Skeletal muscle satellite cell (primary cell): ENCODE measurements around the gene COL16A1.

ENCODE experiments used
- H3K27me3 ChIP-seq: 2 replicates; pipeline ENCODE4 v1.7.0; 2013; ENCODE audit warnings: low read length; ENCODE audit not compliant: control insufficient read depth, insufficient read depth
- H3K36me3 ChIP-seq: 2 replicates; pipeline ENCODE4 v1.7.0; 2013; ENCODE audit warnings: mild to moderate bottlenecking, control low read depth, low read length; ENCODE audit not compliant: insufficient read depth
- H3K4me1 ChIP-seq: 2 replicates; pipeline ENCODE4 v1.7.0; 2013; ENCODE audit warnings: low read length; ENCODE audit not compliant: control insufficient read depth, insufficient read depth
- H3K4me2 ChIP-seq: 2 replicates; pipeline ENCODE4 v1.7.0; 2013; ENCODE audit warnings: mild to moderate bottlenecking, low read length
- H3K4me3 ChIP-seq: 2 replicates; pipeline ENCODE4 v1.7.0; 2013; ENCODE audit warnings: low read length
- H3K9ac ChIP-seq: 2 replicates; pipeline ENCODE4 v1.7.0; 2013; ENCODE audit warnings: mild to moderate bottlenecking, low read depth, low read length, moderate library complexity
- H3K9me3 ChIP-seq: replicated peaks from 2 replicates; pipeline ENCODE4 v1.7.0; 2013; ENCODE audit warnings: mild to moderate bottlenecking, control low read depth, low read length

Gene COL16A1

GRCh38 chr1:31677949-31678348 lies 25.9 kb downstream of the COL16A1 start:
- H3K4me2 ChIP-seq, result no peak overlapping the region
- H3K4me3 ChIP-seq, result no peak overlapping the region
- no peaks in the 10 kb centered on the region for H3K9me3 ChIP-seq
- no peak overlapping the region for H3K9ac ChIP-seq
- H3K27me3 ChIP-seq, result no peaks in the 10 kb centered on the region
- H3K36me3 ChIP-seq, result peaks cover 41% of the 10 kb centered on the region
- no peaks in the 10 kb centered on the region for H3K4me1 ChIP-seq

DNA sequence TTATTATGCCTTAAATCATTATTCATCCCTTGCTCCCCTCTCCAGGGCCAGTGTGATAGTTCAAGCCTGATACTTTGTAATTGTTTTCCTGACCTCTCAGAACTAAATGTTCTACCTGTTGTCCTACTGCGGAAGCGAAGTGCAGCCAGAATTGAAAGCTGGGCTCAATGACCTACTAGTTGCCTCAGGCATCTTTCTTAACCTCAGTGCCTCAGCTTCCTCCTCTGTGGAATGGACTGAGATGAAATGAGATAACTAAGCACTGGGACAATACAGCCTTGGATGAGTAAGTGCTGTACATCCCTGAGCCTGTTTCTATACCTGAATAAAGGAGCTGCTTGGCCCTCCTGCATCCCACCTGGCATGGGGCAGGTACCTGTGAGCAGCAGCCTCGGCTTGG lies 26.4 kb downstream of the COL16A1 start:
- Histone ChIP-seq H3K4me3 (no peak overlapping the region), H3K27me3 (no peaks in the 10 kb centered on the region), H3K9ac (no peak overlapping the region), H3K36me3 (peaks cover 37% of the 10 kb centered on the region), H3K4me1 (no peaks in the 10 kb centered on the region), H3K4me2 (no peak overlapping the region), H3K9me3 (no peaks in the 10 kb centered on the region)

GRCh38 chr1:31675756-31676155 lies 28.1 kb downstream of the COL16A1 start:
- no peak overlapping the region for H3K4me2 ChIP-seq
- no peak overlapping the region for H3K4me3 ChIP-seq
- H3K27me3 ChIP-seq, result no peaks in the 10 kb centered on the region
- H3K9ac ChIP-seq, result no peak overlapping the region
- no peaks in the 10 kb centered on the region for H3K9me3 ChIP-seq
- peaks cover 22% of the 10 kb centered on the region for H3K36me3 ChIP-seq
- H3K4me1 ChIP-seq, result no peaks in the 10 kb centered on the region

DNA sequence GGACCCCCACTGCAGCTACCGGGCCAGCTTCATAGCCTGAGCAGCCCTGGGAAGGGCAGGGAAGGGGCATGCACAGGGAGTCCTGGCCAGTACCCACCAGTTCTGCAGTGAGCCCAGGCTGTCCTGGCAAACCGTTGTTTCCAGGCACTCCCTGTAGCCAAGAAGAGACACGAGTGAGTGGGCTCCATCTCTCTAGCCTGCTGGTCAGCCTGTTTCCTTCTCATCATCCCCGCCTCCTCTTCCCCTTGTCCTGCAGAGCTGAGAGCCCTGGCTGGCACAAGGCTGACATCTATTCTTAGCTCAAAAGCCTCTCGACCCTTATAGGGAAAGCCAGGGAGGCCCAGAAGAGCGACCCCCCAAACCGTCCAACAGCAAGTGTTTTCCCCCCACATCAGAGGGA lies 28.7 kb downstream of the COL16A1 start:
- Histone ChIP-seq H3K4me1 (peaks cover 4% of the 10 kb centered on the region), H3K4me2 (no peak overlapping the region), H3K36me3 (peaks cover 17% of the 10 kb centered on the region), H3K9ac (no peak overlapping the region), H3K27me3 (no peaks in the 10 kb centered on the region), H3K4me3 (no peak overlapping the region), H3K9me3 (no peaks in the 10 kb centered on the region)

DNA sequence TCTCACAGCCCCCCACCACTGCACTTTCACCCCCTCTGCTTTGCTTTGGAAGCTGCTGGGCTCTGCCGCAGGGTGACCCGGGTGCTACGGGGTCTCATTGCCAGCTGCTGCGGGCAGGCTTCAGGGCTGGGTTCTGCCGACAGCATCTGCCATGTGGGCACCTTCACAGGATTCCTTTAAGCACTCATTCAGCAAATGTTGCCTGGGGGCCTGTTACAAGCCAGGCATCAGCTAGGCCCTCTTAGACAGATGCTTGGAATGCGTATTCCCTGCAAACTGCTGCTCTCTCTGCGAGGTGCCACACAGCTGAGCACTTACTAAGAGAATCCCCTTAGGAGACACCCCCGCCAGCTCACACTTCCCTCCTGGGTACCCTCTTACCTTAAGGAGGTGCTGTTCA lies 29.2 kb downstream of the COL16A1 start:
- H3K4me3 ChIP-seq, result no peak overlapping the region
- H3K36me3 ChIP-seq, result peaks cover 12% of the 10 kb centered on the region
- peaks cover 10% of the 10 kb centered on the region for H3K4me1 ChIP-seq
- H3K27me3 ChIP-seq, result no peaks in the 10 kb centered on the region
- H3K9me3 ChIP-seq, result no peaks in the 10 kb centered on the region
- H3K9ac ChIP-seq, result no peak overlapping the region
- H3K4me2 ChIP-seq, result no peak overlapping the region

DNA sequence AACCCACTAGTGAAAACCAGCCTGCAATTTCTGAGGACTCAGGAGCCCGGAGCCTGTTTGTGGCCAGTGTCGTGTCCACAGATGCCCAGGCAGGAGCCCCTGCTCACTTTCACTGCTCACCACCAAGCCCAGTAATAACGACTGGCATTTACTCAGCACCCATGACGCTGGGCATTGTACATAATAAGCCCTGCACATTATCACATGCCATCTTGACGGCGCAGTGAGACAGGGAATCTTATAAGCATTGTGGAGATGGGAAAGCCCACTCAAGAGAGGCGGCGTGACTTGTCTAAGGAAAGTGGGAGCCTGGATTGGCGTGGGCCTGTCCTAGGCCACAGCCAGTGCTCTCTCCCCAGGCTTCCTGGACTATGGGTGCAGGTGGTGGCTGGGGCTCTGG lies 30.4 kb downstream of the COL16A1 start:
- no peak overlapping the region for H3K4me2 ChIP-seq
- H3K4me3 ChIP-seq, result no peak overlapping the region
- H3K4me1 ChIP-seq, result peaks cover 16% of the 10 kb centered on the region
- H3K36me3 ChIP-seq, result peaks cover 5% of the 10 kb centered on the region
- no peaks in the 10 kb centered on the region for H3K27me3 ChIP-seq
- no peaks in the 10 kb centered on the region for H3K9me3 ChIP-seq
- no peak overlapping the region for H3K9ac ChIP-seq

GRCh38 chr1:31672986-31673385 lies 30.8 kb downstream of the COL16A1 start:
- Histone ChIP-seq H3K4me2 (no peak overlapping the region), H3K9ac (no peak overlapping the region), H3K4me1 (peaks cover 16% of the 10 kb centered on the region), H3K27me3 (no peaks in the 10 kb centered on the region), H3K4me3 (no peak overlapping the region), H3K9me3 (no peaks in the 10 kb centered on the region), H3K36me3 (peaks cover 5% of the 10 kb centered on the region)

- Histone ChIP-seq H3K4me3 (no peak overlapping the region), H3K27me3 (no peaks in the 10 kb centered on the region), H3K9ac (no peak overlapping the region), H3K36me3 (peaks cover 6% of the 10 kb centered on the region), H3K4me1 (peaks cover 26% of the 10 kb centered on the region), H3K4me2 (no peak overlapping the region), H3K9me3 (no peaks in the 10 kb centered on the region)
These were observed 32.1 kb downstream of the COL16A1 start for GRCh38 chr1:31671561-31672201.

DNA sequence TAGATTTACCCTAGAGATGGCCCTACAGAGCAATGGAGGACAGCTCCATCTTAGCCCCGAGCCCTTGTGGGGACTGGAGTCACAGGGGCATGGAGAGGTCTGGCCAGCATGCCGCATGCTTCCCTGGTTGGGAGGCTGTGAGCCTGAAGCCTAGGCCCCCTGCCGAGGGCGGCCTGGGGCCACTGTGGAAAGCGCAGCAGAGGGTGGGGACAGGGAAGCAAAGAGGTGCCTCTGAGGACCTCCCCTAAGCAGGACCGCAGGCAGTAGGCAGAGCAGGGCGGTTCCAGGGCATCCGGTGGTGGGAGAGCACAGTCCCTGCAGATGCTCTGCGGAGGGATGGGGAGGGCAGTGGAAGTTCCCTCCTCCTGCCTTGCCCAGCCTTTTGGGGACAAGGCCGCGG lies 32.7 kb downstream of the COL16A1 start:
- Histone ChIP-seq H3K4me3 (no peak overlapping the region), H3K4me2 (no peak overlapping the region), H3K27me3 (no peaks in the 10 kb centered on the region), H3K9me3 (no peaks in the 10 kb centered on the region), H3K4me1 (peaks cover 31% of the 10 kb centered on the region), H3K36me3 (peaks cover 6% of the 10 kb centered on the region), H3K9ac (no peak overlapping the region)

DNA sequence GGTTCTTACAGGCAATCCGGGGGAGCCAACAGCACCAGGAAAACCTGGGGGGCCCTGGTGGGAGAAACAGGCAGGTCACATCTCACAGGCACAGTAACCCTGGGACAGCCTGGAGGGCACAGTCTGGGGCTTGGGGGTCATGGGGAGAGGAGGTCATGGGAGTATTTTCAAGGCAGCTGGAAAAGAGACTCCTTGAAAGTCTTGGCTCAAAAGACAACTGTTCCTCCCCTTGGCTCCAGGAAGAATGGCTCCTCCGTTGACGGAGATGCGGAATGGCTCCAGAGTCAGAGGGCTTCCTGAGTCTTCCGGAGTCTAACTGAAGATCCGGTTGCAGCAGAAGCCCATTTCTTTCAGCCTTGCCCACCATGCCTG lies 33.2 kb downstream of the COL16A1 start:
- Histone ChIP-seq H3K36me3 (peaks cover 6% of the 10 kb centered on the region), H3K9me3 (no peaks in the 10 kb centered on the region), H3K4me3 (no peak overlapping the region), H3K27me3 (no peaks in the 10 kb centered on the region), H3K4me2 (no peak overlapping the region), H3K9ac (no peak overlapping the region), H3K4me1 (peaks cover 32% of the 10 kb centered on the region)

- H3K9me3 ChIP-seq, result no peaks in the 10 kb centered on the region
- peak overlapping the region; percentile 45 for H3K9ac ChIP-seq
- H3K27me3 ChIP-seq, result no peaks in the 10 kb centered on the region
- peaks cover 6% of the 10 kb centered on the region for H3K36me3 ChIP-seq
- peak overlapping the region; percentile 45 for H3K4me3 ChIP-seq
- H3K4me1 ChIP-seq, result peaks cover 32% of the 10 kb centered on the region
- peak overlapping the region; percentile 76 for H3K4me2 ChIP-seq
These were observed 33.8 kb downstream of the COL16A1 start for GRCh38 chr1:31669786-31670592.

- Histone ChIP-seq H3K4me1 (peaks cover 32% of the 10 kb centered on the region), H3K36me3 (peaks cover 6% of the 10 kb centered on the region), H3K9ac (peak overlapping the region; percentile 45), H3K4me3 (peak overlapping the region; percentile 45), H3K4me2 (peak overlapping the region; percentile 76), H3K27me3 (no peaks in the 10 kb centered on the region), H3K9me3 (no peaks in the 10 kb centered on the region)
These were observed 34.4 kb downstream of the COL16A1 start for GRCh38 chr1:31669433-31669785.
